NT2/D1 (cell line): Measurements from ENCODE around the gene FKBP15.
A peak's percentile ranks its signal among the peaks of the same experiment; 100 is the strongest.
"Not testable (repeated sequence)": the region's sequence is repeated elsewhere in the genome, so short reads cannot be mapped to it uniquely, and the experiment has no call there.

ENCODE experiments used
- DNase-seq: peaks from one replicate; pipeline ENCODE4 v3.0.0-alpha.2; 2011; ENCODE audit warnings: low read depth, low spot score
- H3K27me3 ChIP-seq: 2 replicates; pipeline ENCODE4 v1.6.0; 2011; ENCODE audit warnings: mild to moderate bottlenecking; ENCODE audit not compliant: insufficient read length, insufficient read depth
- H3K36me3 ChIP-seq: 2 replicates; pipeline ENCODE4 v1.6.1; 2011; ENCODE audit warnings: mild to moderate bottlenecking, low read length, mixed read lengths; ENCODE audit not compliant: insufficient read depth, insufficient read length
- H3K4me1 ChIP-seq: 2 replicates; pipeline ENCODE4 v1.5.1; 2011; ENCODE audit not compliant: insufficient read depth, insufficient read length
- H3K4me3 ChIP-seq: 2 replicates; pipeline ENCODE4 v1.5.1; 2011; ENCODE audit warnings: low read depth; ENCODE audit not compliant: insufficient read length
- H3K9ac ChIP-seq: 2 replicates; pipeline ENCODE4 v1.6.0; 2011; ENCODE audit warnings: low read depth; ENCODE audit not compliant: insufficient read length
- H3K9me3 ChIP-seq: 2 replicates; pipeline ENCODE4 v1.5.1; 2011; ENCODE audit warnings: mild to moderate bottlenecking, low read length; ENCODE audit not compliant: insufficient read depth
- SUZ12 ChIP-seq: IDR thresholded peaks from 2 replicates; pipeline ENCODE4 v1.6.1; 2011; ENCODE audit not compliant: insufficient read length, insufficient read depth; ENCODE audit errors: extremely low read depth
- YY1 ChIP-seq: IDR thresholded peaks from 2 replicates; pipeline ENCODE4 v1.6.1; 2011; ENCODE audit not compliant: insufficient read length, insufficient read depth
- ZNF274 ChIP-seq: IDR thresholded peaks from 2 replicates; pipeline ENCODE4 v1.6.1; 2011; ENCODE audit warnings: mild to moderate bottlenecking, low read depth, low read length

Gene FKBP15

DNA sequence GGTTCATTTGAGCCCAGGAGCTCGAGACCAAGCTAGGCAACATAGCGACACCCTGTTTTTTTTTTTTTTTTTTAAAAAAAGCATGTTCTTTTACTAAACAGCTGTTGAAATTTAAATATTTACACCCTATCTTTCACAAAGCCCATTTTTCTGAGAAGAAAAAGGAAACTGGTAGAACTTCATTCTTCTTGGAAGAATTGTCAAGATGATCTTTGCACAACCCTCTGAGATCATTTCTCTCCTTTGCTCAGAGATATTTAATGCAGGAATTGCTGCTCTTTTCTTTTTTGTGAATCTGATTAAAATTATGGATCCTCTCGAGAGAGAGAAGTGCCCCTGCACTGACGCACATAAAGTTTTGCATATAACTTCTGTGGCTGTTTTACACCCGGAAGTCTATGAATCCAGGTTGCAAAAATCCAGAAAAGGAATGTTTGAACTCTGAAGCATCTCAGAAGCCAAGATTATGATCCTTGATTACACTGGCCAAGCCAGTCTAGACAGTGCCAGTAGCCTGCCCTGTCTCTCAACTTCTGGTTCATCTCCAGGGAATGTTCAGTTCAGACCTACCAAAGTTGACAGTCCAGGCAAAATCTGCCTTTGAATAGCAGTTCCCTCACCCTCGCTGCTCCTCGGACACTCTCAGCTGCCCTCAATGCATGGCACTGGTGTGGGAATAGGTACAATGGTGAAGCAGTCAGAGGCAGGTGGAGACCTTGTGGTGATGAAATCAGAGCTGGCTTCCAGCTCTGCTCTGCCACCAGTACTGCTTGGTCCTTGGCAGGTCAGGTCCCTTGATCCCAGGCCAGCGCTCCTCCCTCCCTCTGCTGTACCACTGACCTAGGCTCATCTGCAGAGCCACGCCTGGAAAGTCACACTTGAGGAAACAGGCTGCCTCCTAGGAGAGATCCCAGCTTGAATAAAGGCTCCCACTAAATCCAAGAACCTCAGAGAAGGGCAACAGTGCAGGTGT lies 83.6 kb downstream of the FKBP15 start:
- Histone ChIP-seq H3K9ac (no peak overlapping the region), H3K36me3 (no peaks in the 10 kb centered on the region), H3K4me1 (no peaks in the 10 kb centered on the region), H3K9me3 (peaks cover 15% of the 10 kb centered on the region), H3K4me3 (no peak overlapping the region), H3K27me3 (peaks cover 57% of the 10 kb centered on the region)
- TF ChIP-seq ZNF274 = no peak
- TF ChIP-seq YY1 = no peak
- TF ChIP-seq SUZ12 = no peak
- DNase-seq = no peak

DNA sequence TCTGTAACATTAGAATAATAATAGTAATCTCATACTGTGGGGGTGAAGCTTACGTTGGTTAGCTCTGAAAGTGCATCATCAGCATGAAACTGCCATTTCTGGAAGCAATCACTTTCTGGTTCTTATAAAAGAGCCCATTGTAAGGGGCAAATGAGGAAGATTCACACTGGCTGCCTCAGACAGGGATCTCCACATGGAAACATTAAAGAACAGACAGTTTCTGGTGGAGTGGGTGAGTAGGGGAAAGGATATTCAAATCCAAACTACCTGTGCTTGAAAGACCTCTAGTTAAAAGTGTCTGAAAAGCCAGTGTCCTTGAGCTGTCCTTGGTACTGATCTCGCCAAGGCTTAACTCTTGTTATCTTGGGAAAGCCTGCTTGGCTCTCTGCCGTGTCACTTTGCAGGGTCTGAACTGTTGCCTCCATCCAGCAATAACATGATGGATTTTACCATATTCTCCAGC lies 89.4 kb downstream of the FKBP15 start:
- TF ChIP-seq SUZ12 = no peak
- TF ChIP-seq ZNF274 = no peak
- no peak for TF ChIP-seq YY1
- no peak overlapping the region for H3K9ac ChIP-seq
- no peaks in the 10 kb centered on the region for H3K4me1 ChIP-seq
- H3K36me3 ChIP-seq = no peaks in the 10 kb centered on the region
- no peak overlapping the region for H3K4me3 ChIP-seq
- H3K9me3 ChIP-seq = no peaks in the 10 kb centered on the region
- H3K27me3 ChIP-seq = peaks cover 82% of the 10 kb centered on the region
- DNase-seq = peak; percentile 23

DNA sequence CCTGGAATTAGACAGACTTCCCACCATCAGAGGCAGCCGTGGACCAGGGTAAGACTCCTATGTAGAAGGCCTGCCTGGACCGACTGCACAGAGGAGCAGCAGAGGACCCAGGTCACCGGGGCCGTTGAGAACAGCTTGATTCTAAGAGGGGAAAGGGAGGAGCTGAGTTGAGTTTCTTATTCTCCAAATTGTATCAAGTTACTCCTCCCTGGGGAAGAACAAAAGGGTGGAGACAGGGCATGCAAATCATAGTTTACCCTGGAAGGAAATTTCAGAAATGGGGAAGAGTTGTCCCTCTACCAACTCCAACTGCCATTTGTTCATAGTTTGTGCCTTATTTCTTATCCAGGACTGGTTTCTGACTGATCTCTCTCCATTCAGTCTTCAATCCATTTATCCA lies 91.2 kb downstream of the FKBP15 start:
- no peaks in the 10 kb centered on the region for H3K36me3 ChIP-seq
- peaks cover 77% of the 10 kb centered on the region for H3K27me3 ChIP-seq
- TF ChIP-seq YY1 (no peak), SUZ12 (no peak), ZNF274 (no peak)
- H3K4me1 ChIP-seq = no peaks in the 10 kb centered on the region
- no peaks in the 10 kb centered on the region for H3K9me3 ChIP-seq
- no peak overlapping the region for H3K4me3 ChIP-seq
- DNase-seq = no peak
- no peak overlapping the region for H3K9ac ChIP-seq

DNA sequence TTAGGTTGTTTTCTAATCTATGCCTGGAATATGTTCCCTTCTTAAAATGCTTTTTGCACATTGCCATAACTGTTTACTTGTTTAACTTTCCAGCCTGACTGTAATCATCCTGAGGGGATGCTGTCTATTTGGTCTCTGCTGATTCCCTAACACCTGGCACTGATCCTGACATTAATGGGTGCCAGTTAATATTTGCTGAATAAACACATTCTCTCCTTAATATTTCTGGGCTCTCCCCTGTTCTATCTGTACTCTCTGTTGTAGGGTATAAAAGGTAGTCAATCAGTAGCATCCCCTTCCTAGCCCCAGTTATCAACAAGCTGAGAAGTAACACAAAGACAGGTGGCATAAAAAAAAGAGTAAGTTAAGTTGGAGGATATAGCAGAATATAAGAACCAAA lies 91.6 kb downstream of the FKBP15 start:
- no peaks in the 10 kb centered on the region for H3K36me3 ChIP-seq
- TF ChIP-seq ZNF274 = no peak
- TF ChIP-seq YY1 = no peak
- no peak for TF ChIP-seq SUZ12

DNA sequence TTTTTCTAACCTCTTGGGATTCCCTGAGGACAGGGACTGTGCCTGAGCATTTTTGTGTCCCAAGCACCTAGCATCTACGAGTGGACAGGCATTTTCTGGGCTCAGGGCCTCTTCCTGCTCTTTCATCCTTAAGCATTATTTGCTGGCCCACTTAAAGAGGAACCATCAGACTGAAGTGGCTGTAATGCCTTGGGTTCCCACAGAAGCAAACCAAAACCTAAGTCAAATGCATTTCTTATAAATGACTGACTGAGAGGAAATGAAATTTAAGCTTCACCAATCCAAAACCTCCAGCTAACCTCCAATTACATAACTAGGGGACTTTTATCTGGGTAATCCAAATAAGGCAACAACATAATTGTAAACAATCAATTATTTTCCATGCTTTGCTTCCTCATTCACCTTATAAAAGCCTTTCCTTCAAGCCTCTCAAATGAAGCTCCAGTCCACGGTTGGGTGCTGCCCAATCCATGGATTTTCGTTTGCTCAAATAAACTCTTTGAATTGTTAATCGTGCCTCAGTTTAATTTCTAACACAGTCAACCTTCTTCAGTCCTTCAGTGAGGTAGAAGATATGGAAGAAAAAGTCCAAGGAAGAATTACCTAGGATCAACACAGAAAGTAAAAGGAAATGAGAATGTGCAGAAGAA lies 95.6 kb downstream of the FKBP15 start:
- H3K9ac ChIP-seq = no peak overlapping the region
- no peaks in the 10 kb centered on the region for H3K36me3 ChIP-seq
- H3K4me3 ChIP-seq = no peak overlapping the region
- no peaks in the 10 kb centered on the region for H3K9me3 ChIP-seq
- H3K4me1 ChIP-seq = no peaks in the 10 kb centered on the region
- TF ChIP-seq SUZ12 = no peak
- TF ChIP-seq ZNF274 = no peak
- TF ChIP-seq YY1 = no peak
- DNase-seq = no peak
- peaks cover 79% of the 10 kb centered on the region for H3K27me3 ChIP-seq

More for the DNA sequence above, 91.6 kb downstream of the FKBP15 start:
- DNase-seq = no peak
- no peaks in the 10 kb centered on the region for H3K4me1 ChIP-seq
- H3K9me3 ChIP-seq = no peaks in the 10 kb centered on the region
- no peak overlapping the region for H3K9ac ChIP-seq
- peaks cover 77% of the 10 kb centered on the region for H3K27me3 ChIP-seq
- H3K4me3 ChIP-seq = no peak overlapping the region

DNA sequence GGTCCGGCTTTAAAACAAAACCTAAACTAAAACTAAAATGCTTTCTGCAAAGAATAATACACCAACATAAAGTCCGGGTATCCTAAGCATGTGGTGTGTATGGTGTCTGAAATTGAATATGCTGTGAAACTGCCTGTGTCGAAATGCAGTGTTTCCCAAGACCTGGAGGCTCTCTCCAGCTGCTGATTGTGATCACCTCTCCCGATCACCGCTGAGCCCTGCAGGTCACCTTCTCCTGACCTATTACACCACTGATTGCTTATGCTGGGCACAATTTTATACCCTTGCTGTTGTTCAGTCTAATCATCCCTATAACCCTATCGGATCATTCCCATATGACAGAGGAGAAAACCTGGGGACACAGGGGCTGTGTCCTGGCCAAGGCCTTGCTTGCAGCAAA lies 102.2 kb downstream of the FKBP15 start:
- not testable (repeated sequence) for H3K9me3 ChIP-seq, H3K4me3 ChIP-seq, DNase-seq, H3K36me3 ChIP-seq, H3K9ac ChIP-seq, H3K4me1 ChIP-seq
- peaks cover 24% of the 10 kb centered on the region for H3K27me3 ChIP-seq
